GM12878 (cell line): Measurements from ENCODE around the gene PRPSAP2. TPM values are rescaled to one million over a fixed set of nuclear protein-coding genes. Genes with fewer than 3 reads are reported as not detected.

Experiments used
- ATAC-seq: fragments of 200-7000 bp; cut with Tn5 transposase; 3 replicates; pipeline ENCODE4 v1.9.1; 2020; ENCODE audit warnings: mild to moderate bottlenecking, moderate library complexity
- BruUV-seq: library from RNA; stranded (reverse); fragments of 400-500 nt; replicated peaks from 2 replicates; lab custom pipeline; 2021; lab: Mats Ljungman, UMichigan
- CTCF ChIA-PET: fragments of 300-600 bp; sonication (Branson Sonifier 250); formaldehyde crosslinking; extraction: SDS; loops from one replicate; lab custom pipeline; 2021; ENCODE audit warnings: inconsistent platforms; lab: Yijun Ruan, JAX
- POLR2A ChIA-PET: fragments of 350-600 bp; formaldehyde crosslinking; extraction: SDS; loops from one replicate; lab custom pipeline; 2021; ENCODE audit warnings: inconsistent platforms; lab: Charles Lee
- RAD21 ChIA-PET: fragments of 300-600 bp; sonication (Branson Sonifier 250); formaldehyde crosslinking; loops from one replicate; lab custom pipeline; 2023; ENCODE audit warnings: antibody characterized with exemption; ENCODE audit not compliant: unreplicated experiment; lab: Charles Lee
- SMC1A ChIA-PET: fragments of 300-600 bp; sonication (Branson Sonifier 250); formaldehyde crosslinking; loops from one replicate; lab custom pipeline; 2023; ENCODE audit not compliant: unreplicated experiment, uncharacterized antibody; lab: Charles Lee
- DNase-seq: peaks from one replicate; pipeline ENCODE4 v3.0.0-alpha.2; 2011; ENCODE audit warnings: low read depth, low spot score
- FAIRE-seq: peaks from 3 replicates; lab custom pipeline; 2011; peaks lifted over from hg19 to GRCh38; lab: Jason Lieb, UNC
- H2AFZ ChIP-seq: 2 replicates; pipeline ENCODE4 v1.6.0; 2011; ENCODE audit warnings: low read depth, low read length, control low read depth; ENCODE audit not compliant: control insufficient read depth
- H3K27ac ChIP-seq: 2 replicates; pipeline ENCODE4 v1.5.1; 2011; ENCODE audit warnings: control low read depth; ENCODE audit not compliant: control insufficient read depth, insufficient read depth
- H3K27me3 ChIP-seq, 2 experiments: replicated peaks in 1 of 2; 2 replicates each; pipeline versions ENCODE4 v1.6.0 to v1.6.1; 2011; ENCODE audit warnings: low read length in 1 of 2; ENCODE audit not compliant: control insufficient read depth in 2 of 2, insufficient read depth in 2 of 2
- H3K36me3 ChIP-seq, 2 experiments: 2 replicates each; pipeline ENCODE4 v1.5.1; 2011; ENCODE audit warnings: low read length in 1 of 2; ENCODE audit not compliant: control insufficient read depth in 2 of 2, insufficient read depth in 2 of 2
- H3K4me1 ChIP-seq: 2 replicates; pipeline ENCODE4 v1.6.1; 2011; ENCODE audit warnings: mild to moderate bottlenecking, low read length, moderate library complexity, mixed read lengths; ENCODE audit not compliant: control insufficient read depth, insufficient read depth
- H3K4me2 ChIP-seq: 2 replicates; pipeline ENCODE4 v1.6.0; 2011; ENCODE audit warnings: control low read depth; ENCODE audit not compliant: control insufficient read depth, insufficient read depth
- H3K4me3 ChIP-seq: fragments of 200-600 bp; sonication (generic); 2 replicates; pipeline ENCODE4 v1.5.1; 2016
- H3K79me2 ChIP-seq: 2 replicates; pipeline ENCODE4 v1.6.0; 2011; ENCODE audit warnings: low read length; ENCODE audit not compliant: control insufficient read depth, insufficient read depth
- H3K9ac ChIP-seq: 2 replicates; pipeline ENCODE4 v1.8.0; 2011; ENCODE audit warnings: low read length, control low read depth, mixed read lengths; ENCODE audit not compliant: control insufficient read depth, insufficient read depth
- H3K9me3 ChIP-seq: replicated peaks from 3 replicates; pipeline ENCODE4 v1.5.1; 2011; ENCODE audit warnings: mild to moderate bottlenecking, low read length; ENCODE audit not compliant: control insufficient read depth, insufficient read depth
- H4K20me1 ChIP-seq: 2 replicates; pipeline ENCODE4 v1.6.0; 2011; ENCODE audit not compliant: control insufficient read depth, insufficient read depth
- BHLHE40 ChIP-seq, 2 experiments: fragments of 450-650 bp in 1 of 2; IDR thresholded peaks; 2 replicates each; pipeline ENCODE4 v1.6.1; 2011 to 2017; ENCODE audit warnings: low read depth in 2 of 2, borderline replicate concordance in 1 of 2, improper control_type of control experiment in 1 of 2, low read length in 1 of 2, mild to moderate bottlenecking in 1 of 2
- CBX3 ChIP-seq: fragments of 200-600 bp; sonication (generic); IDR thresholded peaks from 2 replicates; pipeline ENCODE4 v1.6.1; 2016; ENCODE audit warnings: low read depth, borderline replicate concordance
- CREB1 ChIP-seq: IDR thresholded peaks from 2 replicates; pipeline ENCODE4 v1.6.1; 2012; ENCODE audit warnings: low read depth, mild to moderate bottlenecking, inconsistent platforms
- IKZF1 ChIP-seq: fragments of 450-650 bp; conservative IDR thresholded peaks from 2 replicates; pipeline ENCODE4 v1.6.1; 2017; ENCODE audit warnings: antibody characterized with exemption, mild to moderate bottlenecking
- NR2C1 ChIP-seq: fragments of 450-650 bp; IDR thresholded peaks from 2 replicates; pipeline ENCODE4 v1.6.1; 2017; ENCODE audit warnings: antibody characterized with exemption, mild to moderate bottlenecking, moderate library complexity
- NR2C2 ChIP-seq: IDR thresholded peaks from 2 replicates; pipeline ENCODE4 v1.6.1; 2011; ENCODE audit warnings: borderline replicate concordance, low read depth; ENCODE audit not compliant: control insufficient read depth, insufficient read length
- PAX8 ChIP-seq: fragments of 450-650 bp; IDR thresholded peaks from 2 replicates; pipeline ENCODE4 v1.6.1; 2017; ENCODE audit warnings: mild to moderate bottlenecking, moderate library complexity
- POLR2AphosphoS2 ChIP-seq: IDR thresholded peaks from 2 replicates; pipeline ENCODE4 v1.6.1; 2011; ENCODE audit warnings: low read depth, mild to moderate bottlenecking, low read length, improper control_type of control experiment, moderate library complexity
- RUNX3 ChIP-seq: IDR thresholded peaks from 2 replicates; pipeline ENCODE4 v1.6.1; 2012; ENCODE audit warnings: low read length, inconsistent platforms
- SIX5 ChIP-seq: IDR thresholded peaks from 2 replicates; pipeline ENCODE4 v1.6.1; 2011; ENCODE audit warnings: mild to moderate bottlenecking, low read depth, low read length, moderate library complexity; ENCODE audit not compliant: severe bottlenecking
- SMARCA5 ChIP-seq: fragments of 450-650 bp; IDR thresholded peaks from 2 replicates; pipeline ENCODE4 v1.6.1; 2017; ENCODE audit warnings: mild to moderate bottlenecking
- ZNF207 ChIP-seq: fragments of 450-650 bp; IDR thresholded peaks from 2 replicates; pipeline ENCODE4 v1.6.1; 2014; ENCODE audit warnings: antibody characterized with exemption, mild to moderate bottlenecking, borderline replicate concordance
- ZNF622 ChIP-seq: fragments of 450-650 bp; IDR thresholded peaks from 2 replicates; pipeline ENCODE4 v1.6.1; 2017; ENCODE audit warnings: mild to moderate bottlenecking, inconsistent platforms
- WGBS: methylation state at CpG from one replicate; pipeline ENCODE4 v1.1.6; 2016; ENCODE audit warnings: low lambda C conversion rate; ENCODE audit not compliant: insufficient replicate concordance, insufficient coverage; ENCODE audit errors: missing lambda C conversion rate; 5-methylcytosine and 5-hydroxymethylcytosine counted together
- in situ Hi-C: fragments of 300-500 bp; cut with MboI; formaldehyde crosslinking; loops from 9 replicates; pipeline ENCODE4 v1.14.3; 2018; ENCODE audit warnings: mixed read lengths
- intact Hi-C: fragments of 100-400 bp; cut with micrococcal nuclease; formaldehyde crosslinking; loops from one replicate; pipeline ENCODE4 v1.14.2; 2022; ENCODE audit not compliant: unreplicated experiment
- polyA plus RNA-seq, 11 experiments: library from polyadenylated mRNA; depleted of rRNA in 4 of 11; unstranded in 6 of 11; stranded (reverse) in 5 of 11; fragments of >200 nt; fragmentation: Nextera tagmentation in 4 of 11; fragmentation: Illumina TruSeq in 1 of 11; extraction: Ambion mirVana in 4 of 11; extraction: Trizol in 1 of 11; gene quantifications; 1 replicate in 1 of 11; 2 replicates in 10 of 11; pipeline versions ENCODE4 v1.2.1 to v1.2.3, GENCODE V29; 2011 to 2016; ENCODE audit warnings: inconsistent platforms in 2 of 11, missing spikeins in 2 of 11, low read depth in 1 of 11
- total RNA-seq, 4 experiments: library from RNA; depleted of rRNA in 3 of 4; stranded (reverse); fragments of >200 nt in 3 of 4; fragmentation: Illumina TruSeq in 1 of 4; extraction: Trizol in 1 of 4; gene quantifications; 2 replicates each; pipeline versions ENCODE4 v1.2.1 to v1.2.3, GENCODE V29; 2013 to 2021
- TF ChIP-seq, protein P1 (sequence below): IDR thresholded peaks from 2 replicates; pipeline ENCODE4 v1.6.1; 2011; ENCODE audit warnings: borderline replicate concordance, low read depth, mild to moderate bottlenecking, moderate library complexity, mixed read lengths, low read length; ENCODE audit not compliant: insufficient read depth; ENCODE audit errors: extremely low read length
- TF ChIP-seq, protein P2 (sequence below): IDR thresholded peaks from 2 replicates; pipeline ENCODE4 v1.6.1; 2012; ENCODE audit warnings: low read depth, low read length, improper control_type of control experiment
- TF ChIP-seq, protein P3 (sequence below): fragments of 450-650 bp; IDR thresholded peaks from 2 replicates; pipeline ENCODE4 v1.6.1; 2016; ENCODE audit warnings: mild to moderate bottlenecking
- TF ChIP-seq, protein P4 (sequence below), 3 experiments: IDR thresholded peaks in 2 of 3; conservative IDR thresholded peaks in 1 of 3; 2 replicates each; pipeline ENCODE4 v1.5.1; 2011; ENCODE audit warnings: low read depth in 3 of 3, low read length in 3 of 3, mild to moderate bottlenecking in 3 of 3, control low read depth in 2 of 3, moderate library complexity in 2 of 3, inconsistent platforms in 1 of 3, mixed read lengths in 1 of 3; ENCODE audit not compliant: control insufficient read depth in 2 of 3, insufficient read depth in 1 of 3; ENCODE audit errors: extremely low read depth in 1 of 3

PRPSAP2 gene
- total and polyA plus RNA-seq, 10 of the 15 experiments (the other 5 are each of a cell fraction or from before 2014, with no cell fraction given), result 33.2 to 102 (median 83.8) TPM

DNA sequence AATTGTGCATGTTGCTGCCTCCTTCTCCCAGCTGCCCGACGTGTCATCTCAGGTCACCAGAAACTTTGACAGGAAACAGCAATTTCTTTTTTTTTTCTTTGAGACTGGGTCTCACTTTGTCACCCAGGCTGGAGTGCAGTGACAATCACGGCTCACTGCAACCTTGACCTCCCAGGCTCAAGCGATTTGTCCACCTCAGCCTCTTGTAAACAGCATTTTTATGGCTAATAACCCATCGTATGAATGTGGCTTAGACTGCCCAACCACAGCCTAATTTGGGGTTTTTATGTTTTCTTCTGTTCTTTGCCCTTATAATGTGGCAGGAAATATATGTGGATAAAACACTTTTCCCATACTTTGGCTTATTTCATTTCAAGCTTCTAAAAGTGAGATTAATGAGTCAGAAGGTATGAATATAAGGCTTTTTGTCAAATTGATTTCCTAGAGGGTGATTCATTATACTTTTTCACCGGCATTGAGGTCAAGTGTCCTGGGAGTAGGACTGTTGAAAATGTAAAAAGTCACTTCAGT is 63.0 kb downstream of the PRPSAP2 start:
- FAIRE-seq, result peak; percentile 18
- BruUV-seq, result TSS peak; percentile 61
- Histone ChIP-seq H2AFZ (no peak overlapping the region), H3K4me1 (peaks cover 28% of the 10 kb centered on the region), H3K27ac (peak overlapping the region; percentile 98), H3K9ac (peak overlapping the region; percentile 63), H3K79me2 (peaks cover 20% of the 10 kb centered on the region), H3K36me3 (peaks cover 10 to 13% of the 10 kb centered on the region in 2 experiments; a peak in 3 of 4 replicates), H3K27me3 (no peaks in the 10 kb centered on the region), H3K4me2 (peak overlapping the region; percentile 55), H3K4me3 (peak overlapping the region; percentile 37), H4K20me1 (no peaks in the 10 kb centered on the region), H3K9me3 (no peaks in the 10 kb centered on the region)
- RAD21 ChIA-PET, result interaction anchor here (0.6 to 1.3 kb wide), 4 partner anchors 21 to 63 kb away, joined by 3 to 7 read pairs (median 4); partner anchors contain the start of gene PRPSAP2
- in situ Hi-C loops, result loop anchor here (5.0 to 25.0 kb wide), 2 partner anchors 64 to 1934 kb away; partner anchors contain the start of gene PRPSAP2
- 0% methylated on average over 6 of the region's 6 CpGs for WGBS
- SMC1A ChIA-PET, result interaction anchor here (1.0 to 2.0 kb wide), 4 partner anchors 17 to 62 kb away, joined by 3 to 6 read pairs (median 5); no protein-coding TSS in a partner anchor
- intact Hi-C loops, result loop anchor here (1.0 kb wide), 1 partner anchor 21 kb away; no protein-coding TSS in a partner anchor
- peak; percentile 66 for DNase-seq
- ATAC-seq, result peak; percentile 62
- POLR2A ChIA-PET, result interaction anchor here (1.3 kb wide), 1 partner anchor 62 kb away, joined by 7 read pairs; no protein-coding TSS in a partner anchor
- CTCF ChIA-PET, result interaction anchor here (0.6 to 1.0 kb wide), 3 partner anchors 20 to 40 kb away, joined by 3 to 4 read pairs (median 3); no protein-coding TSS in a partner anchor
- TF ChIP-seq, protein P1, sequence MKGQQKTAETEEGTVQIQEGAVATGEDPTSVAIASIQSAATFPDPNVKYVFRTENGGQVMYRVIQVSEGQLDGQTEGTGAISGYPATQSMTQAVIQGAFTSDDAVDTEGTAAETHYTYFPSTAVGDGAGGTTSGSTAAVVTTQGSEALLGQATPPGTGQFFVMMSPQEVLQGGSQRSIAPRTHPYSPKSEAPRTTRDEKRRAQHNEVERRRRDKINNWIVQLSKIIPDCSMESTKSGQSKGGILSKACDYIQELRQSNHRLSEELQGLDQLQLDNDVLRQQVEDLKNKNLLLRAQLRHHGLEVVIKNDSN, result no peak
- TF ChIP-seq PAX8 (no peak), CREB1 (0 out of 2 replicates have a peak, but pooled peaks have one; percentile 21), NR2C1 (no peak; the same call in 1 of the 2 replicates), SMARCA5 (no peak), SIX5 (no peak), NR2C2 (no peak), POLR2AphosphoS2 (no peak), CBX3 (no peak), ZNF207 (peak; percentile 67; the same call in 1 of the 2 replicates), RUNX3 (peak; percentile 60), BHLHE40 (IDR thresholded peaks at IDR 0.05; ENCODE audit: borderline replicate concordance in 1 of 2, low read depth in 2 of 2, low read length in 1 of 2) (peak; percentile 11 to 19; a peak in 1 of 4 replicates), ZNF622 (no peak), IKZF1 (no peak; the same call in none of the 2 replicates)
- TF ChIP-seq, protein P2, sequence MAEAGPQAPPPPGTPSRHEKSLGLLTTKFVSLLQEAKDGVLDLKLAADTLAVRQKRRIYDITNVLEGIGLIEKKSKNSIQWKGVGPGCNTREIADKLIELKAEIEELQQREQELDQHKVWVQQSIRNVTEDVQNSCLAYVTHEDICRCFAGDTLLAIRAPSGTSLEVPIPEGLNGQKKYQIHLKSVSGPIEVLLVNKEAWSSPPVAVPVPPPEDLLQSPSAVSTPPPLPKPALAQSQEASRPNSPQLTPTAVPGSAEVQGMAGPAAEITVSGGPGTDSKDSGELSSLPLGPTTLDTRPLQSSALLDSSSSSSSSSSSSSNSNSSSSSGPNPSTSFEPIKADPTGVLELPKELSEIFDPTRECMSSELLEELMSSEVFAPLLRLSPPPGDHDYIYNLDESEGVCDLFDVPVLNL, result no peak
- TF ChIP-seq, protein P3, sequence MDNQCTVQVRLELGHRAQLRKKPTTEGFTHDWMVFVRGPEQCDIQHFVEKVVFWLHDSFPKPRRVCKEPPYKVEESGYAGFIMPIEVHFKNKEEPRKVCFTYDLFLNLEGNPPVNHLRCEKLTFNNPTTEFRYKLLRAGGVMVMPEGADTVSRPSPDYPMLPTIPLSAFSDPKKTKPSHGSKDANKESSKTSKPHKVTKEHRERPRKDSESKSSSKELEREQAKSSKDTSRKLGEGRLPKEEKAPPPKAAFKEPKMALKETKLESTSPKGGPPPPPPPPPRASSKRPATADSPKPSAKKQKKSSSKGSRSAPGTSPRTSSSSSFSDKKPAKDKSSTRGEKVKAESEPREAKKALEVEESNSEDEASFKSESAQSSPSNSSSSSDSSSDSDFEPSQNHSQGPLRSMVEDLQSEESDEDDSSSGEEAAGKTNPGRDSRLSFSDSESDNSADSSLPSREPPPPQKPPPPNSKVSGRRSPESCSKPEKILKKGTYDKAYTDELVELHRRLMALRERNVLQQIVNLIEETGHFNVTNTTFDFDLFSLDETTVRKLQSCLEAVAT, result peak; percentile 78
- TF ChIP-seq, protein P4, sequence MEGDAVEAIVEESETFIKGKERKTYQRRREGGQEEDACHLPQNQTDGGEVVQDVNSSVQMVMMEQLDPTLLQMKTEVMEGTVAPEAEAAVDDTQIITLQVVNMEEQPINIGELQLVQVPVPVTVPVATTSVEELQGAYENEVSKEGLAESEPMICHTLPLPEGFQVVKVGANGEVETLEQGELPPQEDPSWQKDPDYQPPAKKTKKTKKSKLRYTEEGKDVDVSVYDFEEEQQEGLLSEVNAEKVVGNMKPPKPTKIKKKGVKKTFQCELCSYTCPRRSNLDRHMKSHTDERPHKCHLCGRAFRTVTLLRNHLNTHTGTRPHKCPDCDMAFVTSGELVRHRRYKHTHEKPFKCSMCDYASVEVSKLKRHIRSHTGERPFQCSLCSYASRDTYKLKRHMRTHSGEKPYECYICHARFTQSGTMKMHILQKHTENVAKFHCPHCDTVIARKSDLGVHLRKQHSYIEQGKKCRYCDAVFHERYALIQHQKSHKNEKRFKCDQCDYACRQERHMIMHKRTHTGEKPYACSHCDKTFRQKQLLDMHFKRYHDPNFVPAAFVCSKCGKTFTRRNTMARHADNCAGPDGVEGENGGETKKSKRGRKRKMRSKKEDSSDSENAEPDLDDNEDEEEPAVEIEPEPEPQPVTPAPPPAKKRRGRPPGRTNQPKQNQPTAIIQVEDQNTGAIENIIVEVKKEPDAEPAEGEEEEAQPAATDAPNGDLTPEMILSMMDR (IDR thresholded peaks at IDR 0.05 in 2 of 3, conservative IDR thresholded peaks at IDR 0.05 in 1 of 3; ENCODE audit: control insufficient read depth in 2 of 3, extremely low read depth in 1 of 3, insufficient read depth in 1 of 3, low read depth in 3 of 3, low read length in 3 of 3), result no peak
